ENCODE measurements around the gene ADORA1. TPM values are rescaled to one million over a fixed set of nuclear protein-coding genes. Genes with fewer than 3 reads are reported as not detected.

The ADORA1 gene
- total and polyA plus RNA-seq, 2 donors from 2014 or later = 4.9 to 21.2 TPM

DNA sequence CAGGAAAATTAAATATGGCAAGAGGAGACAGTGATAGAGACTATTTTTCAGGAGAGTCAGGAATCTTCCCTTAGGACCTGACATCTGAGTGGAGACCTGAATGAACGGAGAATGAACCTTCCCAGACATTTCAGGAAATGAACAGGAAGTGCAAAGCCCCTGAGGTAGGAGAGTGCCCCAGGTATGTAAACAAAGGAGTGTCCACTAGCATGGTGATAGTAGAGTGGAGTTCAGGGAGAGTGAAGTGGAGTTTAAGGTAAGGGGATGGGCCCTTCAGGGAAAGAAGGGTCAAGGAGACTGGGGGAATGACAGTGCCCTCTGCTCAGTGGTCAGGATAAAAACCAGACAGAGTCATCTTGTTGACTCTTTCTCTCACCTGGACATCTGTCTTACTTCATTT is 28.8 kb downstream of the ADORA1 start:
- DNase-seq (no peak), FAIRE-seq (no peak)
- Histone ChIP-seq H3K4me1 (ENCODE audit: control insufficient read depth in 2 of 3, insufficient read depth in 2 of 3, low read depth in 1 of 3, low read length in 3 of 3) (peaks cover 2 to 16% (median 14%) of the 10 kb centered on the region in 3 donors), H3K9ac (ENCODE audit: low read length in 3 of 3) (no peak overlapping the region), H3K27me3 (ENCODE audit: control insufficient read depth, insufficient read depth, low read length) (no peaks in the 10 kb centered on the region), H3K27ac (ENCODE audit: low read depth in 2 of 2, low read length in 2 of 2) (no peak overlapping the region), H3K4me3 (ENCODE audit: low read length in 3 of 3) (no peak overlapping the region), H3K36me3 (ENCODE audit: control insufficient read depth in 2 of 3, insufficient read depth in 3 of 3, low read length in 3 of 3) (no peaks in the 10 kb centered on the region), H3K9me3 (ENCODE audit: control insufficient read depth in 2 of 3, insufficient read depth in 1 of 3, low read length in 3 of 3) (no peaks in the 10 kb centered on the region)
- intact Hi-C loops (cut with DNase I) = no loop called here
- no peak for TF ChIP-seq CTCF (IDR thresholded peaks at IDR 0.05; ENCODE audit: borderline replicate concordance, extremely low read depth, insufficient read depth)

GRCh38 chr1:203158423-203158822 is 30.9 kb downstream of the ADORA1 start:
- no peak for TF ChIP-seq CTCF (IDR thresholded peaks at IDR 0.05; ENCODE audit: borderline replicate concordance, extremely low read depth, insufficient read depth)
- FAIRE-seq = no peak

GRCh38 chr1:203158960-203159665 is 31.6 kb downstream of the ADORA1 start:
- Histone ChIP-seq H3K27ac (ENCODE audit: low read depth in 2 of 2, low read length in 2 of 2) (no peak overlapping the region), H3K4me3 (ENCODE audit: low read length in 3 of 3) (no peak overlapping the region), H3K27me3 (ENCODE audit: control insufficient read depth, insufficient read depth, low read length) (no peaks in the 10 kb centered on the region), H3K9ac (ENCODE audit: low read length in 3 of 3) (no peak overlapping the region), H3K36me3 (ENCODE audit: control insufficient read depth in 2 of 3, insufficient read depth in 3 of 3, low read length in 3 of 3) (no peaks in the 10 kb centered on the region), H3K9me3 (ENCODE audit: control insufficient read depth in 2 of 3, insufficient read depth in 1 of 3, low read length in 3 of 3) (no peaks in the 10 kb centered on the region), H3K4me1 (ENCODE audit: control insufficient read depth in 2 of 3, insufficient read depth in 2 of 3, low read depth in 1 of 3, low read length in 3 of 3) (peaks cover 0 to under 1% (median 0%) of the 10 kb centered on the region in 3 donors)
- intact Hi-C loops (cut with DNase I) = no loop called here
- no peak for TF ChIP-seq CTCF (IDR thresholded peaks at IDR 0.05; ENCODE audit: borderline replicate concordance, extremely low read depth, insufficient read depth)
- DNase-seq (peak in 1 of 5 donors; percentile 33), FAIRE-seq (no peak)

More at GRCh38 chr1:203158423-203158822, 30.9 kb downstream of the ADORA1 start:
- Histone ChIP-seq H3K9ac (ENCODE audit: low read length in 3 of 3) (no peak overlapping the region), H3K27ac (ENCODE audit: low read depth in 2 of 2, low read length in 2 of 2) (no peak overlapping the region), H3K36me3 (ENCODE audit: control insufficient read depth in 2 of 3, insufficient read depth in 3 of 3, low read length in 3 of 3) (no peaks in the 10 kb centered on the region), H3K4me1 (ENCODE audit: control insufficient read depth in 2 of 3, insufficient read depth in 2 of 3, low read depth in 1 of 3, low read length in 3 of 3) (peaks cover 0 to 5% (median 0%) of the 10 kb centered on the region in 3 donors), H3K27me3 (ENCODE audit: control insufficient read depth, insufficient read depth, low read length) (no peaks in the 10 kb centered on the region), H3K4me3 (ENCODE audit: low read length in 3 of 3) (no peak overlapping the region), H3K9me3 (ENCODE audit: control insufficient read depth in 2 of 3, insufficient read depth in 1 of 3, low read length in 3 of 3) (no peaks in the 10 kb centered on the region)
- intact Hi-C loops (cut with DNase I) = no loop called here
- no peak for DNase-seq
